ENCODE measurements around the gene ZNF93.

DNA sequence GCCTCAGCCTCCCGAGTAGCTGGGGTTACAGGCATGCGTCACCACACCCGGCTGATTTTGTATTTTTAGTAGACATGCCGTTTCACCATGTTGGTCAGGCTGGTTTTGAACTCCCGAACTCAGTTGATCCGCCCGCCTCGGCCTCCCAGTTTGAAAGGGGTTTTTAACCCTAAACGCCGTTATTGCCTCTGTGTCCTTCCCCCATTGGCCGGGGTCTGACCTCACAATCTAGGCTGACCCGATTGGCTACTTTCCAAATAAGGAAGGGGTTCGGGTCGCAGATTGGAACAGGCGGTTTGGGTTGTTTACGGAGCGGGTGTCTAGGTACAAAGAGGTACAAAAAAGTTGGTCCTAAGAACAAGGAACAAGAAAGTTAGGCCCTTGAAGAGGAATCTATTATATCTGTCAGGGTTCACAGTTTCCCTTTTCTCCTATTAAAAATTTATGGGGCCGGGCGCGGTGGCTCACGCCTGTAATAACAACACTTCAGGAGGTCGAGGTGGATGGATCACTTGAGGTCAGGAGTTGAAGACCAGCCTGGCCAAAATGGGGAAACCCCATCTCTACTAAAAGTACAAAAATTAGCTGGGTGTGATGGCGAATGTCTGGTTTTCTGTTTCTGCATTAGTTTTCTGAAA, 34.0 kb upstream of the ZNF93 start:
- TF ChIP-seq POLR2AphosphoS5 (IDR thresholded peaks at IDR 0.05; ENCODE audit: low read depth), result no peak; the same call in 1 of the 2 replicates
- no peak for TF ChIP-seq CTCF (IDR thresholded peaks at IDR 0.05; ENCODE audit: insufficient read depth, low read length)
- TF ChIP-seq, protein P1, sequence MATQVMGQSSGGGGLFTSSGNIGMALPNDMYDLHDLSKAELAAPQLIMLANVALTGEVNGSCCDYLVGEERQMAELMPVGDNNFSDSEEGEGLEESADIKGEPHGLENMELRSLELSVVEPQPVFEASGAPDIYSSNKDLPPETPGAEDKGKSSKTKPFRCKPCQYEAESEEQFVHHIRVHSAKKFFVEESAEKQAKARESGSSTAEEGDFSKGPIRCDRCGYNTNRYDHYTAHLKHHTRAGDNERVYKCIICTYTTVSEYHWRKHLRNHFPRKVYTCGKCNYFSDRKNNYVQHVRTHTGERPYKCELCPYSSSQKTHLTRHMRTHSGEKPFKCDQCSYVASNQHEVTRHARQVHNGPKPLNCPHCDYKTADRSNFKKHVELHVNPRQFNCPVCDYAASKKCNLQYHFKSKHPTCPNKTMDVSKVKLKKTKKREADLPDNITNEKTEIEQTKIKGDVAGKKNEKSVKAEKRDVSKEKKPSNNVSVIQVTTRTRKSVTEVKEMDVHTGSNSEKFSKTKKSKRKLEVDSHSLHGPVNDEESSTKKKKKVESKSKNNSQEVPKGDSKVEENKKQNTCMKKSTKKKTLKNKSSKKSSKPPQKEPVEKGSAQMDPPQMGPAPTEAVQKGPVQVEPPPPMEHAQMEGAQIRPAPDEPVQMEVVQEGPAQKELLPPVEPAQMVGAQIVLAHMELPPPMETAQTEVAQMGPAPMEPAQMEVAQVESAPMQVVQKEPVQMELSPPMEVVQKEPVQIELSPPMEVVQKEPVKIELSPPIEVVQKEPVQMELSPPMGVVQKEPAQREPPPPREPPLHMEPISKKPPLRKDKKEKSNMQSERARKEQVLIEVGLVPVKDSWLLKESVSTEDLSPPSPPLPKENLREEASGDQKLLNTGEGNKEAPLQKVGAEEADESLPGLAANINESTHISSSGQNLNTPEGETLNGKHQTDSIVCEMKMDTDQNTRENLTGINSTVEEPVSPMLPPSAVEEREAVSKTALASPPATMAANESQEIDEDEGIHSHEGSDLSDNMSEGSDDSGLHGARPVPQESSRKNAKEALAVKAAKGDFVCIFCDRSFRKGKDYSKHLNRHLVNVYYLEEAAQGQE (IDR thresholded peaks at IDR 0.05; ENCODE audit: insufficient replicate concordance, low read depth), result no peak

Measured in HL-60 (cell line).